HuH-7 (cell line): ENCODE data around the gene PTN.

ENCODE experiments used
- DNase-seq: peaks from one replicate; pipeline ENCODE4 v3.0.0; 2011; ENCODE audit warnings: low spot score

The PTN gene, protein sequence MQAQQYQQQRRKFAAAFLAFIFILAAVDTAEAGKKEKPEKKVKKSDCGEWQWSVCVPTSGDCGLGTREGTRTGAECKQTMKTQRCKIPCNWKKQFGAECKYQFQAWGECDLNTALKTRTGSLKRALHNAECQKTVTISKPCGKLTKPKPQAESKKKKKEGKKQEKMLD

GRCh38 chr7:137343281-137343841 is at the start of gene PTN:
Gene PTN, minus strand, starts transcription at chr7:137343733. Its CDS starts 88,760 bp downstream, at chr7:137254973.
- no peak for DNase-seq

GRCh38 chr7:137390076-137390475 is 46.5 kb upstream of the PTN start:
- no peak for DNase-seq

GRCh38 chr7:137388916-137389315 is 45.4 kb upstream of the PTN start:
- no peak for DNase-seq

GRCh38 chr7:137386966-137387365 is 43.4 kb upstream of the PTN start:
- DNase-seq = no peak

GRCh38 chr7:137381045-137381444 is 37.5 kb upstream of the PTN start:
- DNase-seq = no peak

GRCh38 chr7:137373507-137373906 is 30.0 kb upstream of the PTN start:
- DNase-seq = no peak

- no peak for DNase-seq
Measured at GRCh38 chr7:137371616-137372015, 28.1 kb upstream of the PTN start.

GRCh38 chr7:137366995-137367394 is 23.5 kb upstream of the PTN start:
- DNase-seq = no peak

DNA sequence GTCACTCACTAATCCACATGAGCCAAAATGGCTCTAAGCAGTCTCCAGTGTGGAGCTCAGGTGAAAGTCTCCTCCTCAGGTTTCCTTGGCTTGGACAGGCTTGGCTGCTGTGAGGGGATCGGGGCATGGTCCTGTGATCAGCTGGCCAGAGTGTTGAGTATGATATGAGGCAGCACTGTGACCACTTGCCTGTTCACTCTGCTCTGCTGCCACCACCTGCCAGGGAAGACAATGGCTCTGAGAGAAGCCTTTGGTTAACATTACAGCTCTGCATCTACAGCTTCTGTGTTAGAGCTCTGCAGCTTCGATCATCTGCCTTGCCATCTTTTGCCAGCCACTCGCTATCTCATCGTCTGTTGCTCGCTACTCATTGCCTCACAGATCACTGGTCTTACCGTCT is 20.1 kb upstream of the PTN start:
- no peak for DNase-seq

GRCh38 chr7:137360087-137360679 is 16.6 kb upstream of the PTN start:
- no peak for DNase-seq

- no peak for DNase-seq
Measured at GRCh38 chr7:137354961-137355360, 11.4 kb upstream of the PTN start.

DNA sequence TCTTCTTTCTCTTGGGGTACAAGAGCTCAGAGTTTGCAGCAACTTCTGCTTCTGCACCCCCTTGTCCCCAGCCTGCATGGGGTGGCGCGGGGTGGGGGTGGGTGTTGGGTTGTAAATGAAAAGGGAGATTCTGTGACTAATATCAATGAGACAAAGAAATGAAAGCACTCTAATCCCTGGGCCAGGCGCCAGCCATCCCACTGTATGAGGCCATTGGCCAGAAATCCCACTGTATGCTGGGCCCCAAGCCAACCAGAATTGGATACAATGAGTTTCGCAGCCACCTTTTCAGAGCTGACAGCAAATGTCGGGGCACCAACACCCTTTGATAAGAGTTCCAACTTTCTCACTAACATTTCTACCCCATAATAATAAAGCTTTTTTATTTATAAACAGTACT is 10.9 kb upstream of the PTN start:
- DNase-seq = no peak

GRCh38 chr7:137351941-137352340 is 8.4 kb upstream of the PTN start:
- no peak for DNase-seq

- no peak for DNase-seq
Measured at GRCh38 chr7:137345799-137346449, 2.4 kb upstream of the PTN start.

DNA sequence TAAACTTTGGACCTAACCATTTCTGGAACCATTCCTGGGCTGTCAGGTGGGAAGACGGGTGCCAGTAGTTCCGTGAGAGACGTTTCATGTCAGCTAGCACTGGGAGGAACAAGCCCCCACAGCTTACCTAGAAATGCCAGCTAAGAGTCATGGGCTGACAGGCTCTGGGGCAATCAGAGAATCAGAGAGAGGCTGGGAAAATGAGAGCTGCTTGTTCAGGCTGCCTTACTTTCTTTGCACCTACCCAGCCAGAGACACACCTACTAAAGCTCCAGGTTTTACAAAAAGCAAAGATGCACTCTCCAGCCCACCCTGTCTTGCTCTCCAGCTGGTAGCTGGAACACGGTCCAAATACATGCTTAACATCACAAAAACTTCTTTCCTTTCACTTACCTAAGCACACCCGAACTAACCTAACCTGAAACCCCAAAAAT is 688 bp downstream of the PTN start:
- no peak for DNase-seq

- DNase-seq = no peak
Measured at GRCh38 chr7:137342265-137342664, 1.3 kb downstream of the PTN start.

DNA sequence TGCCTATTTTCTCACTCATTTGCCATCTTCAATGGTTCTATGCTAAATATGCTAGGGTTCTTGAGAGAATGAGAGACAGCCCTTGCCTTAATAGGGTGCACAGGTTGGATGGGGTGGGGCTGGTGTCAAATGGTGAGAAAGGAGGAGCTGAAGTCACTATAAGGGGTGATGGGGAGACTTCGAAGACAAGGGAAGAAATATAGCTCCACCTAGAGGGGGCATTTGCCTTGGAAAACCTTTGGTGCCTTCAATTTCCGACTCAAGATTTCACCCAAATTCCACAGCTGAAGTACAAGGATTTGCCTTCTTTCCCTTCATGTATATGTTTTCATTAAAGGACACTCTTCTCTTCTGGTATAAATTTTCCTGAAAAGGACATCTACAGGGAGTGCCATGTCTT is 5.6 kb downstream of the PTN start:
- DNase-seq = no peak

DNA sequence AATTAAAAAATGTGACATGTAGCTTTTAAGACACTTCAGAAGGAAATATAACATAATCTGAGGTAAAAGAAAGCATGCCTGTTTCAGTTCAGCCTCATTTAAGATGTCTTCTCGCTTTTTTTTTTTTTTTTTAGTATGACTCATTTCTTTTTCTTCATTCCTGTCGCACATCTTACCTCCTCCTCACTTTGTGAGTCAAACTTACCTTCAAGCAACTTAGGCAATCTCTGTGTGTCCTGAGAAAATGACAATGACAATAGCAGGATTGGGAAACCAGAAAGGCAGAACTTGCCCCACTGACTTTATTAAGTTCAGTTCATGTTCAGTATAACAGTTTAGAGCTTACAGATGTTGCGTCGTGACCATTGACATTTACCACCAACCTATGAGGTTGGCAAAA is 7.7 kb downstream of the PTN start:
- DNase-seq = no peak

DNA sequence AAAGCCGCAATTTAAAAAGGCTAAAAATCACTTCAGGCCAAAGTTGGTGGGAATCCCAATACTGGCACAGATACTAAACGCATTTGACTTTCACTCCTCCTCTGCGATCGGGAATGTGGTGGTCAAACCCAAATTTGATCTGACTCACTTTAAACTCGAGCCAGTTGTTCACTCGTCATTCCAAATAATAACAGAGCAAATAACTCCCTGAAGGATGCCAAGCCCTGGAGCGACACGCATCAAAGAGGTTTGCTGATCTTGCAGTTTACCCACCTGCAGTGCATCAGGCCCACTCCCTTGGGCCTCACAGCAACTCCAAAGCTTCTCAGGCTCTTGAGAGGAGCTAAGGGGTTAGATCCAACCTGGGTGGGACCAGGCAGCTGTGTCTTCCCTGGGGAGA is 12.2 kb downstream of the PTN start:
- DNase-seq = no peak

DNA sequence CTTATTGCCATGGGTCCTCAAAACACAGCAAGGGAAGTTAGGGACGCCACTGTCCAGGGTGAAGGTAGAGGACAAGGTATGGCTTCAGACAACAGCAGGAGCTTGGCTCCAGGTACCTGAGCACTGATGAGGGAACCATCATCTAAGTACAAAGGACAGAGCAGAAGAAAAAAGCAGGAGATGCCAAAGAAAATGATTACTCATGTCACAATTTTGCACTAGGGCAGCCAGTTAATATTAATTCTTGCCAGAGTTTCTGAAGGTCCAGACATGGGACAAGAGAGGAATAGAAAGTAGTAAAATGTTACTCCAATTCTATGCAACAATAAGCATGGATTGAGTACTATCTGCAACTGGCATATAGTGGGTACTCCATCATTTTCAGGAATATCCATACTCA is 14.1 kb downstream of the PTN start:
- DNase-seq = no peak

GRCh38 chr7:137328373-137329120 is 15.0 kb downstream of the PTN start:
- no peak for DNase-seq

DNA sequence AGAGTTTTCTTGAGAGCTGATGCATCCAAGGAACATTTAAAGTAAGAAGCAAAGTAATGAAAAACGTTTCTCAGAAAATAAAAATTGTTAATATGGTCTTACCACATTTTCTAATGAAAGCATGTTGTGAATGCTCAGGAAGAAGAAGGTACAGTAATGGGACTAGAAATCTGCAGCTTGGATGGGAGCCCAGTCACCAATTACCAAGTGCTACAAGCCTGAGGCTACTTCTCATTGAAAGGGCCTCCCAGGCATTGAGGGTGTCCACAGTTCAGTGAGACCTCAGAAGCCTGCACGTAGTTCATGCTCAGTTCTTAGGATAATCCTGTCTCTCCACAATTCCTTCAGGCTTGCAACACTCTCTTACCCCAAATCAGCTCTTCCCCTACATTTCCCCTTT is 17.6 kb downstream of the PTN start:
- no peak for DNase-seq
